CD4-positive, alpha-beta T cell treated with Interleukin-1 beta for 1 hour (primary cell): ENCODE results near the gene SLC23A1.
"Not testable (repeated sequence)": the region's sequence is repeated elsewhere in the genome, so short reads cannot be mapped to it uniquely, and the experiment has no call there.

Experiments used
- DNase-seq, 2 donors: peaks; one replicate each; pipeline ENCODE4 v3.0.0-alpha.2; 2020 to 2022

Gene SLC23A1

DNA sequence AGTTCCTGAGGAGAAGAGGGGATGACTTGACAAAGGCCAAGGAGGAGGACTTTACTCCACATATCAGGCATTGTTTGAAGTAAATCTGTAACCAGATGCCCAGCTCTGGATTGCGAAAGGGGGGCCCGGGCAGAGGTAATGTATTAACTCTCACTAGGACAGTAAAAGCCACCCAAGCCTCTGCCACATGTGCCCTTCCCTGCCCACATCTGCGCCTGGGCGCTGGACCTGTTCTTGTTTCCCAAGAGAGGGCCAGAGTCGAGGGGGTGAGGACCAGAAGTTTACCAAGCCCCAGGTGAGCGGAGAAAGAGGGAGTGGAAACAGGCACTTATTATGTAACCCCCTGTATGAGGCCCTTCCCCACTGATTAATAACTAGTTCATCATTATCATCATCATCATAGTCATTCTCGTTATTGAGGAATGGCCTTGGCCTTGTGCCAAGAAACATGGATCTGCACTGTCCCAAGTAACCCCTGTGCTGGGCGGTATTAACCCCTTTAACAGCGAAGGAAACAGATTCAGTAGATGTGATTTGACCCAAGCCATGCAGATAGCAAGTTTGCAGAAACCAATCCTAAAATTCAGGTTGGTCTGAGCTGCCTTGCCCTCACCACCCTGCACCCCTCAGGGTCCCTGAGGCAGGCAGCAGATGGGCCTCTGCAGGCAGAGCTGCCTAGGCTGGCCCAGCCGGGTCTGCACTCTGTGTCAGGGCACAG, at the start of gene SLC23A1:
SLC23A1 (minus strand) TSS at position 23 of the 718 bp plus-strand sequence. CDS start 44 bp downstream, outside the sequence.
- no peak for DNase-seq

DNA sequence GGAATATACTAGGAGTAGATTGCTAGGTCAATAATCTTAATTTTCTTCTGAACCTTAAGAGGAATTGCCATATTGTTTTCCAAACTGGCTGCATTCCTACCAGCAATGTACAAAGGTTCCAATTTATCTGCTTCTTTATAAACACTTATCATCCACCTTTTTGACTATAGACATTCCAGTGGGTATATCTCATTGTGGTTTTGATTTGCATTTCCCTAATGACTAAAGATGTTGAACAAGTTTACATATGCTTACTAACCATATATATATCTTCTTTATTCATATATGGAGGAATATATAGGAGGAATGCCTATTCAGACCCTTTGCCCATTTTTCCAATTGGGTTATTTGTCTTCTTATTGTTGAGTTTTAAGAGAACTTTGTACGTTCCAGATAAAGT, 48.6 kb upstream of the SLC23A1 start:
- no peak for DNase-seq

DNA sequence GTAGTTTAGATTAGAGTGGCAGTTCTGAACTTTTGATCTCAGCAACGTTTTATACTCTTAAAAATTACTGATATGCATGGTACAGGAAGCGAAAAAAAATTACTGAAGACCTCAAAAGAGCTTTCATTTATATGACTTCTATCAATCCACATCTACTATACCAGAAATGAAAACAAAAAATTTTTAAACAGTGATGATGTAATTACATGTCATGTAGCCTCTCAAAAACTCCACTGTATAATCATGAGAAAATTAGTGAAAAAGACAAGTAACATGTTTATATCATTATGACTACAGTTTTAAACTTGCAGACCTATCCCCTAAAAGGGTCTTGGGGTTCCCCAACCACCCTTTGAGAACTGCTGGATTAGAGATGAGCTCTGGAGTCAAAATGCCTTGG, 46.9 kb upstream of the SLC23A1 start:
- no peak for DNase-seq

GRCh38 chr5:139426203-139426885, 43.2 kb upstream of the SLC23A1 start:
- no peak for DNase-seq

DNA sequence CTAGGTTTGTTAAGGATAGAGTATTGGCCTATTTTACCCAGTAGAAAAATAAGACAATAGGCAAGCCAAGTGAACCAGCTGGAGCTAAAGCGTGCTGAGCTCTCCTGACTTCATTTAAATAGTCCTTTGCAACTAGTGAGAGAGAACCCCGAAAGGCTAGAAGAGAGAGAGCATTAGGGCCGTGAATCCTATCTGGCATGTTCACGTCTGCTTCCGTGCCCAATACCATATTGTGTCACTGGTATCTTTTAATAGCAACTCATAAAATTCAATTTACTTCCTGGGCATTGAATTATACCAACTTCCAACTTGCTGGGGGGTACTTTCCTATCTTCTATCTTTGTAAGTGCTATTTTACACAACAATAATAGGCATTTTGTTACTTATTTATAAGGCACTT, 42.4 kb upstream of the SLC23A1 start:
- no peak for DNase-seq

DNA sequence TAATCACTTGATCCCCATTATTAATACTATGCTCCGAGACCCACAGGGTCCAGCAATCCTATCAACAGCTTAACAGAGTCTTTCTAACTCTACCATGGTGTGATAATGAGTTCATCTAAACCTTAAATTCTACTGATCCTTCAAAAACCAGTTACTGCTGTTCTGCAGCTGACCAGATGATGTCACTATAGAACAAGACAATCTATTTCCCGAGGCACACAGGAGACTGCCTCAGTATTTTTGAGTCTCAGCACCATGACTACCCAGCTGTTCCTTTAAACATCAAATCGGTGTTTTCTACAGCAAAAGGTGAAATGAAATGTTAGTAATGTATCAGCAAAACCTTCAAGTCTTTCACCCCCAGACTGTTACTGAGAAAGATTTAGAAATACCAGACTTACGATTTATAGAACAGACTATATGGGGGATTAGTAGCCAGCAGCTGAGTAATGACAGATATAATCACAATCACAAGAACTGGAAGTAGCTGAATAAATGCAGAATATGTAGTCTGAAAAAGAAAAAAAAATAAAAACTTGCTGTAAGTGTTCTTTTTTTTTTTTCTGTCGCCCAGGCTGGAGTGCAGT, 39.3 kb upstream of the SLC23A1 start:
- peak; percentile 65 to 86 for DNase-seq

- DNase-seq: no peak
Measured at GRCh38 chr5:139419226-139420192, 36.4 kb upstream of the SLC23A1 start.

- DNase-seq: no peak
Measured at GRCh38 chr5:139418793-139419192, 35.7 kb upstream of the SLC23A1 start.

DNA sequence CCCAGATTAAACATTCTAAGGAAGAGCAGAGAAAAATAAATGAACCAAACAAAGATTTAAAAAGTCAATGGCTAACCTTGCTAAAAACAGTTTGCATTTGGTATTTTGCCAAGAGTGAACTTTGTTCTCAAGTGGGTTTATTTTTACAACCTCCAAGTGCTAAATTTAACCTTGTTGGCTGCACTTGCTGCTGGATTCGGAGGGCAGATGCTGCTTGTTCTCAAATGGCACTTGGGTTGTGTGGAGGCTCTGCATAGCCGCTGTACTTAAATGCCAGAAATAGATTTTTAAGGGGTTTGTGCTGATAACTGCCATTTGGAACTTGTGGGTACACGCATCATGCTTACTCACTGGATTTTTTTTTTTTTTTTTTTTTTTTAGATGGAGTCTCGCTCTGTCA, 34.1 kb upstream of the SLC23A1 start:
- DNase-seq: no peak

DNA sequence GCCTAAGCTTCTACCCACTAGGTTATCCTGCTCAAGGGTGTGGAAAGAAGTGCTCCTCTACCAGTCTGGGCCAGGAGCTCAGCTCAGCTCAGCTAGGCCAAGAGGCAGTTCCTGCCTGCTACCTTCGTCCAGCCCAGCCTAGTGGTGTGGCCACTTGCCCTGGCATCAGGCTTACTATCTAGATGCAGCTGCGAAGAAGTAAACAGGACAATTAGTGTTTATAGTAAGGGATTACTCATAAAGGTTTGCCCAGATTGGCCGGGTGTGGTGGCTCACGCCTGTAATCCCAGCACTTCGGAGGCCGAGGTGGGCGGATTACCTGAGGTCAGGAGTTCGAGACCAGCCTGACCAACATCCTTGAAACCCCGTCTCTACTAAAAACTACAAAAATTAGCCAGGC, 33.6 kb upstream of the SLC23A1 start:
- no peak for DNase-seq

GRCh38 chr5:139415869-139416268, 32.8 kb upstream of the SLC23A1 start:
- DNase-seq: no peak

- DNase-seq: no peak
Measured at GRCh38 chr5:139415221-139415861, 32.2 kb upstream of the SLC23A1 start.

- DNase-seq: no peak
Measured at GRCh38 chr5:139414581-139415130, 31.6 kb upstream of the SLC23A1 start.

GRCh38 chr5:139413963-139414362, 30.9 kb upstream of the SLC23A1 start:
- no peak for DNase-seq

DNA sequence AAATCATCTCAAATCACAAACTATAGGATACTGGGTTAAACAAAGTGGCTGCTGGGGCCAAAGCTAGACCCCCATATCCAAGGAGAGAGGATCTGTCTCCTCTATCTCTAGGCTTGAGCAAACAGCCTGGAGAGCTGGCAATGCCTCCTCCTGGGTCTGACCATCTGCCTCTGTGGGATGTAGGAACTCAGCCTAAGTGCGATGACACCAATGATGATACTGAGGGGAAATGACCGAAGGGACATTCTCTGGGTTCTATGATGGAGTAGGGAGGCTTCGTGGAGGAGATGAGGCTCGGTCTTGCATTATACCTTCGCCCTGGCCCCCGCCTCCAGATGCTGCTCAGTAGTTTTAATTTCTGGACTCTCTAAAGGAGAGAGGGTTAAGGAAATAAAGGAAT, 30.1 kb upstream of the SLC23A1 start:
- no peak for DNase-seq

GRCh38 chr5:139410993-139411828, 28.1 kb upstream of the SLC23A1 start:
- no peak for DNase-seq

GRCh38 chr5:139410121-139410992, 27.3 kb upstream of the SLC23A1 start:
- DNase-seq: no peak

DNA sequence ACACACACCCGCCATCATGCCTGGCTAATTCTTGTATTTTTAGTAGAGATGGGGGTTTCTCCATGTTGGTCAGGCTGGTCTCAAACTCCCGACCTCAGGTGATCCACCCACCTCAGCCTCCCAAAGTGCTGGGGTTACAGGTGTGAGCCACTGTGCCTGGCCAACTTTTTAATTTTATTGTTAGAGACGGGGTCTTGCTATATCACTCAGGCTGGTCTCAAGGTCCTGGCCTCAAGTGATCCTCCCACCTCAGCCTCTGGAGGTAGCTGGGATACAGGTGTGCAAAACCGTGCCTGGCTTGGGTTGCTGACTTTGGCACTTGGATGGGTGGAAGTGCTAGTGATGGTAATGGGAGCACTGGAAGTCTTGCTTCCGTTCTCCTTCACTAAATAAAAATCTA, 26.0 kb upstream of the SLC23A1 start:
- DNase-seq: not testable (repeated sequence)

GRCh38 chr5:139408191-139408590, 25.1 kb upstream of the SLC23A1 start:
- DNase-seq: no peak

DNA sequence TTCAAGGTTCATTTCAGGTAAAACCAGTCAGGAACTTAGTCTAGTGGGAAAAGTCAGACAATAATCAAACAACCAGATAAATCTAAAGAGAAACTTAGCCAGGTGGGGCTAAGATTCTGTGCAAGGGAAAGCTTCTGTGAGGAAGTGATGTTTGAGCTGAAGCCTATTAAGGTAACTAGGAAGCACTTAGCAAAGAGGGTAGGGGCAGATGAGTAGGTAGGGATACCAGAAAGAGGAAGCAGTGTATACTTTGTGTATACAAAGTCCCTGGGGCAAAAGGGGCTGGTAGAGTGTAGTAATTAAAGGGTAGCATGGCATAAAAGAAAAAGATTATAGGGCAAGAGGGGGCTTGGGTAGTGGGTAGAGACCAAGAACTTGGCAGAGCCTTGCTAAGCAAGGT, 24.4 kb upstream of the SLC23A1 start:
- DNase-seq: no peak
